ENCODE data around the gene GAL3ST3. TPM values are rescaled to one million over a fixed set of nuclear protein-coding genes. Genes with fewer than 3 reads are reported as not detected.

Gene GAL3ST3
- total RNA-seq, 1 donor from 2014 or later: 0.94 TPM

DNA sequence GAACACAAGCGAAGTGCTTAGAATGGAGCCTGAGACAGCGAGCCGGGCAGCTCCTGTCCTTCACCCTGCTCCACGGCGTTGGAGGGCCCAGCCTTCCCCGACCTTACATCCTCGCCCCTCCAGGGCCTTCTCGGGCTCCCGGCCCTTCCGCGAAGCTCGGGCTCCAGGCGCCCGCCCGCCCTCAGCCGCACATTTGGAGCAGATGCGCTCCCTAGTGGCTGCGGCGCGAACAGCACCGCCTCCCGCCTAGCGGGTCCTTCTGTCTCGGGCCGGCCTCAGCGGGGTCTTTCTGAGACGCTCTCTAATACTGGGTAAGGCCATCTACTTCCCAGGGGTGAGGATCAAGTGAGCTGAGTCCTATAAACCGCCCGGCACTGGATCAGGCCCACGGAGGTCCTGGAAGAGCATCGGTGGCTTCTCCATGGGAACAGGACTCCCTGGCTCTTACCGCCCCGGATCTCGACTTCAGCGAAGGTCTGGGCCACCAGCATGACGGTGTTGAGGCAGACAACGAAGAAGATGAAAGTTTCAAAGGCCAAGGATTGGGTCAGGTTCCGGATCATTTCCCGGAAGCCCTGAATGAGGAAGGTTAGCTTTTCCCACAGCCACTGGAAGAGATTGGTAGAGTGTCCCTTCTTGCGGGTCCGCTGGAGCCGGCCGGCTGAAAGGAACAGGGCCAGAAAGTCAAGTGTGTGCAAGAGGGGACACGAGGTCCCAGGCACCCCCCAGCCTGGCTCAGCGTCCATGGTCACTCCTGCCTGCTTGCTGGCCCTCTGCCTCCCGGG lies 26.4 kb downstream of the GAL3ST3 start:
- H3K9me3 Mint-ChIP-seq (ENCODE audit: unreplicated experiment): no peaks in the 10 kb centered on the region
- no peaks in the 10 kb centered on the region for H3K27me3 Mint-ChIP-seq (ENCODE audit: unreplicated experiment)
- H3K27ac Mint-ChIP-seq (ENCODE audit: unreplicated experiment): no peak overlapping the region
- peak overlapping the region; percentile 33 for H3K4me3 Mint-ChIP-seq (ENCODE audit: unreplicated experiment)
- peak; percentile 93 for DNase-seq (ENCODE audit: extremely low spot score, unreplicated experiment)
- peaks cover 27% of the 10 kb centered on the region for H3K4me1 Mint-ChIP-seq (ENCODE audit: unreplicated experiment)
- TF ChIP-seq, protein P1, sequence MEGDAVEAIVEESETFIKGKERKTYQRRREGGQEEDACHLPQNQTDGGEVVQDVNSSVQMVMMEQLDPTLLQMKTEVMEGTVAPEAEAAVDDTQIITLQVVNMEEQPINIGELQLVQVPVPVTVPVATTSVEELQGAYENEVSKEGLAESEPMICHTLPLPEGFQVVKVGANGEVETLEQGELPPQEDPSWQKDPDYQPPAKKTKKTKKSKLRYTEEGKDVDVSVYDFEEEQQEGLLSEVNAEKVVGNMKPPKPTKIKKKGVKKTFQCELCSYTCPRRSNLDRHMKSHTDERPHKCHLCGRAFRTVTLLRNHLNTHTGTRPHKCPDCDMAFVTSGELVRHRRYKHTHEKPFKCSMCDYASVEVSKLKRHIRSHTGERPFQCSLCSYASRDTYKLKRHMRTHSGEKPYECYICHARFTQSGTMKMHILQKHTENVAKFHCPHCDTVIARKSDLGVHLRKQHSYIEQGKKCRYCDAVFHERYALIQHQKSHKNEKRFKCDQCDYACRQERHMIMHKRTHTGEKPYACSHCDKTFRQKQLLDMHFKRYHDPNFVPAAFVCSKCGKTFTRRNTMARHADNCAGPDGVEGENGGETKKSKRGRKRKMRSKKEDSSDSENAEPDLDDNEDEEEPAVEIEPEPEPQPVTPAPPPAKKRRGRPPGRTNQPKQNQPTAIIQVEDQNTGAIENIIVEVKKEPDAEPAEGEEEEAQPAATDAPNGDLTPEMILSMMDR (IDR thresholded peaks at IDR 0.05): peak; percentile 94
- H3K36me3 Mint-ChIP-seq (ENCODE audit: unreplicated experiment): no peaks in the 10 kb centered on the region

- Mint-ChIP-seq H3K36me3 (ENCODE audit: unreplicated experiment) (no peaks in the 10 kb centered on the region), H3K27me3 (ENCODE audit: unreplicated experiment) (no peaks in the 10 kb centered on the region), H3K4me1 (ENCODE audit: unreplicated experiment) (peaks cover 41% of the 10 kb centered on the region), H3K9me3 (ENCODE audit: unreplicated experiment) (no peaks in the 10 kb centered on the region), H3K27ac (ENCODE audit: unreplicated experiment) (peak overlapping the region; percentile 47), H3K4me3 (ENCODE audit: unreplicated experiment) (peak overlapping the region; percentile 10)
- no peak for DNase-seq (ENCODE audit: extremely low spot score, unreplicated experiment)
- TF ChIP-seq, protein P1 (IDR thresholded peaks at IDR 0.05): no peak
Observed at GRCh38 chr11:66020618-66021357, 28.2 kb downstream of the GAL3ST3 start.

DNA sequence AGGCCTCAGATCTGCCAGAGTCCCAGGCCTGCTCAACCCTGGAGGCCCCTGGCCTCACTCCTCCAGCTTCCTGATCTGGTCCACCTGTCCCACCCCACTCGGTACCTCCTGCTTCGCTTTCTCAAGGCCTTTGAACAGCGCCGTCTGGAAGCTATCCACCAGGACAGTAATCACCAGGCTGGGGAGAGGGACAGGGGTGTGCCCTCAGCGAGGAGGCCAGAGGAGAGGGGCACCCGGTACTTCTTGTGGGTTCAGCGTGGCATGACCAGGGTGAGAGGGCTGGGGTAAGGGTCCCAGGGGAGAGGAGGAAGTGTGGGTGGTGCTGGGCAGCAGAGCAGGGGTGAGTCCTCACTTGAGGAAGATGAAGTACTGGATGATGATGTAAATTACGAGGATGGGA lies 28.7 kb downstream of the GAL3ST3 start:
- Mint-ChIP-seq H3K4me3 (ENCODE audit: unreplicated experiment) (no peak overlapping the region), H3K9me3 (ENCODE audit: unreplicated experiment) (no peaks in the 10 kb centered on the region), H3K4me1 (ENCODE audit: unreplicated experiment) (peaks cover 46% of the 10 kb centered on the region), H3K36me3 (ENCODE audit: unreplicated experiment) (no peaks in the 10 kb centered on the region), H3K27ac (ENCODE audit: unreplicated experiment) (peak overlapping the region; percentile 27), H3K27me3 (ENCODE audit: unreplicated experiment) (no peaks in the 10 kb centered on the region)
- TF ChIP-seq, protein P1 (IDR thresholded peaks at IDR 0.05): no peak
- no peak for DNase-seq (ENCODE audit: extremely low spot score, unreplicated experiment)

DNA sequence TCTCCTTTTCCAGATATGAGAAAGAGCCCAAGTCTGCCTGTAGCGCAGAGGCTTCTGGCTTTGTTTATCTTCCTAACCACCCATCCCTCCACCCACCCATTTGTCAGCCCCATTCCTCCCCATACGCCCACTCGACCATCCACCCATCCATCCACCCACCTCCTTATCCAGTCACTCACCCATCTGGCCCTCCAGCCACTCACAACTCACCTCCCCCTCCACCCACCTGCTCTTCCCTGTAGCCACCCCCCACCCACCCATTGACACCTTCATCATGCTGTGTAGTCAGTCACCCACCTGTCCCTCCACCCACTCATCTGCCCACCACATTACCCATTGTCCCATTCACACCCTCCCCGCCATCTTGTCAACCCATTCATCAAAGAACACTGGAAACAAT lies 31.6 kb downstream of the GAL3ST3 start:
- TF ChIP-seq, protein P1 (IDR thresholded peaks at IDR 0.05): no peak
- no peak for DNase-seq (ENCODE audit: extremely low spot score, unreplicated experiment)
- Mint-ChIP-seq H3K27me3 (ENCODE audit: unreplicated experiment) (no peaks in the 10 kb centered on the region), H3K27ac (ENCODE audit: unreplicated experiment) (no peak overlapping the region), H3K9me3 (ENCODE audit: unreplicated experiment) (no peaks in the 10 kb centered on the region), H3K4me1 (ENCODE audit: unreplicated experiment) (peaks cover 54% of the 10 kb centered on the region), H3K4me3 (ENCODE audit: unreplicated experiment) (no peak overlapping the region), H3K36me3 (ENCODE audit: unreplicated experiment) (no peaks in the 10 kb centered on the region)

GRCh38 chr11:66016793-66017177 lies 32.2 kb downstream of the GAL3ST3 start:
- no peaks in the 10 kb centered on the region for H3K27me3 Mint-ChIP-seq (ENCODE audit: unreplicated experiment)
- peaks cover 49% of the 10 kb centered on the region for H3K4me1 Mint-ChIP-seq (ENCODE audit: unreplicated experiment)
- no peaks in the 10 kb centered on the region for H3K36me3 Mint-ChIP-seq (ENCODE audit: unreplicated experiment)
- no peaks in the 10 kb centered on the region for H3K9me3 Mint-ChIP-seq (ENCODE audit: unreplicated experiment)
- no peak overlapping the region for H3K4me3 Mint-ChIP-seq (ENCODE audit: unreplicated experiment)
- TF ChIP-seq, protein P1 (IDR thresholded peaks at IDR 0.05): no peak
- H3K27ac Mint-ChIP-seq (ENCODE audit: unreplicated experiment): peak overlapping the region; percentile 87
- no peak for DNase-seq (ENCODE audit: extremely low spot score, unreplicated experiment)
